ENCODE data around the gene PTGS1. TPM values are rescaled to one million over a fixed set of nuclear protein-coding genes. Genes with fewer than 3 reads are reported as not detected.

The PTGS1 gene
- total and polyA plus RNA-seq, 9 of the 15 experiments (the other 6 are each of a cell fraction or from before 2014, with no cell fraction given): 3.4 to 12.9 (median 5.3) TPM

DNA sequence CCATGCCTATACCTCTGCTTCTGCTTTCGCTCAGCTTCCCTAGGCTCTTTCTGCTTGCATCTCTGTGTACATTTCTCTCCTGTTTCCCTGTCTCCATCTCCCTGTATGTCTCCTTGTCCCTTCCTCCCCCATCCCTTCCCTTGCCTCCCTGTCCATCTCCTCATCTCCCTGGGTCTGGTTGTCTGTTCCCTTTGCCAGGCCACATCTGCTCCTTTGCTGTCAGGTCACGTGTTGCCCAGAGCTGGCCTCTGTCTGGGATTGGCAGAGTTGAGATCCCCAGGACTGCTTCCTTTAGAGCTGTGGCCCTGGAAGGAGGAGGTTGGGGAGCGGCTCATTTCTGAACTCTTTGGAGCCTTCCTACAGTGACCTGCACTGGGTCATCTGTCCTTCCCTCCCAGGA, 31.8 kb upstream of the PTGS1 start (continued):
- TF ChIP-seq, protein P1, sequence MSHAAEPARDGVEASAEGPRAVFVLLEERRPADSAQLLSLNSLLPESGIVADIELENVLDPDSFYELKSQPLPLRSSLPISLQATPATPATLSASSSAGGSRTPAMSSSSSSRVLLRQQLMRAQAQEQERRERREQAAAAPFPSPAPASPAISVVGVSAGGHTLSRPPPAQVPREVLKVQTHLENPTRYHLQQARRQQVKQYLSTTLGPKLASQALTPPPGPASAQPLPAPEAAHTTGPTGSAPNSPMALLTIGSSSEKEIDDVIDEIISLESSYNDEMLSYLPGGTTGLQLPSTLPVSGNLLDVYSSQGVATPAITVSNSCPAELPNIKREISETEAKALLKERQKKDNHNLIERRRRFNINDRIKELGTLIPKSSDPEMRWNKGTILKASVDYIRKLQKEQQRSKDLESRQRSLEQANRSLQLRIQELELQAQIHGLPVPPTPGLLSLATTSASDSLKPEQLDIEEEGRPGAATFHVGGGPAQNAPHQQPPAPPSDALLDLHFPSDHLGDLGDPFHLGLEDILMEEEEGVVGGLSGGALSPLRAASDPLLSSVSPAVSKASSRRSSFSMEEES (CRISPR knock-in tag; IDR thresholded peaks at IDR 0.05): 0 out of 2 replicates have a peak, but pooled peaks have one; percentile 6
- no peak for TF ChIP-seq PTTG1 (tag; IDR thresholded peaks at IDR 0.05; ENCODE audit: low read depth)
- TF ChIP-seq E2F3 (CRISPR knock-in tag; IDR thresholded peaks at IDR 0.05): no peak
- TF ChIP-seq SIX5 (IDR thresholded peaks at IDR 0.05; ENCODE audit: borderline replicate concordance in 1 of 2, insufficient read depth in 1 of 2, low read depth in 1 of 2, low read length in 2 of 2): no peak
- TF ChIP-seq RAD51 (IDR thresholded peaks at IDR 0.05; ENCODE audit: borderline replicate concordance, low read depth): peak; percentile 63
- TF ChIP-seq, protein P2, sequence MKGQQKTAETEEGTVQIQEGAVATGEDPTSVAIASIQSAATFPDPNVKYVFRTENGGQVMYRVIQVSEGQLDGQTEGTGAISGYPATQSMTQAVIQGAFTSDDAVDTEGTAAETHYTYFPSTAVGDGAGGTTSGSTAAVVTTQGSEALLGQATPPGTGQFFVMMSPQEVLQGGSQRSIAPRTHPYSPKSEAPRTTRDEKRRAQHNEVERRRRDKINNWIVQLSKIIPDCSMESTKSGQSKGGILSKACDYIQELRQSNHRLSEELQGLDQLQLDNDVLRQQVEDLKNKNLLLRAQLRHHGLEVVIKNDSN (CRISPR knock-in tag; IDR thresholded peaks at IDR 0.05): peak; percentile 78
- no peak for TF ChIP-seq MEF2D (tag; conservative IDR thresholded peaks at IDR 0.05; ENCODE audit: low read depth)

DNA sequence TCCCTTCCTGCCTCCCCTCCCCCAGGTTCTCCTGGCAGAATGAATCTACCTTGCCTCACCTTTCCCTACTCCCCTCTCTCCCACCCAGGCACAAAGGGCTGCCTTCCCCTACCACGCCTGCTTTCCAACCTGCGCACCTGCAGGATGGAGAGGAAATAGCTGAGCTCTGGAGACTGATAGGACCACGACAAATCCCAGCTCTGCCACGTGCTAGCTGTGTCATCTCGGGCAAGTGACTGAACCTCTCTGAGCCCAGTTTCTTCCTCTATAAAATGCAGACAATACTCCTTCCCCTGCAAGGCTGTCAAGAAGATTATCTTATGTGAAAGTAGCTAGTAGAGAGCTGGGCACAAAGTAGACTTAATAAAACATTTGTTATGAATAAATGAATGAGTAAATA, 31.2 kb upstream of the PTGS1 start:
- Histone ChIP-seq H3K9ac (ENCODE audit: insufficient read depth in 1 of 2, low read depth in 2 of 2, low read length in 2 of 2) (no peak overlapping the region), H3K27me3 (ENCODE audit: control insufficient read depth in 2 of 2, insufficient read depth in 2 of 2, low read length in 2 of 2) (peaks cover 0 to 16% of the 10 kb centered on the region in 2 experiments; a peak in 4 of 5 replicates), H3K36me3 (ENCODE audit: control insufficient read depth, insufficient read depth, low read length) (no peaks in the 10 kb centered on the region), H3K27ac (ENCODE audit: extremely low read depth, low read depth, low read length) (no peak overlapping the region), H3K9me1 (ENCODE audit: control insufficient read depth, insufficient read depth, low read length) (no peaks in the 10 kb centered on the region), H3K4me3 (no peak overlapping the region), H4K20me1 (replicated peaks; ENCODE audit: control insufficient read depth, insufficient read depth, low read length) (peaks cover 4% of the 10 kb centered on the region; the same call in 1 of the 2 replicates), H3K79me2 (ENCODE audit: control insufficient read depth, insufficient read depth, low read length) (no peaks in the 10 kb centered on the region), H3K4me2 (ENCODE audit: insufficient read depth, low read length) (no peak overlapping the region), H3K4me1 (replicated peaks in 1 of 2; ENCODE audit: control insufficient read depth in 2 of 2, insufficient read depth in 2 of 2, low read length in 2 of 2) (peaks cover 0 to 7% of the 10 kb centered on the region in 2 experiments; a peak in 2 of 5 replicates), H2AFZ (ENCODE audit: low read depth, low read length) (no peak overlapping the region), H3K9me3 (replicated peaks; ENCODE audit: control insufficient read depth, insufficient read depth, low read depth, low read length) (no peaks in the 10 kb centered on the region)
- DNase-seq (ENCODE audit: extremely low read depth in 1 of 4, low spot score in 3 of 4): no peak
- intact Hi-C loops (cut with micrococcal nuclease) (no loop called here), in situ Hi-C loops (cut with MboI) (loop anchor here (25.0 kb wide), 1 partner anchor 652 kb away; no protein-coding TSS in a partner anchor)
- no TSS peak for BruUV-seq (replicated peaks)
- 4% methylated on average over 5 of the region's 5 CpGs for WGBS (ENCODE audit: insufficient coverage, low coverage, missing lambda C conversion rate)
- ChIA-PET POLR2A (interaction anchor here (0.6 to 1.7 kb wide), 3 partner anchors 12 to 242 kb away, joined by 3 to 7 read pairs (median 4); no protein-coding TSS in a partner anchor), CTCF (ENCODE audit: low intra/inter-chr PET ratio) (no interaction called here)
- ATAC-seq: no peak; the same call in 2 of the 3 replicates
- FAIRE-seq: no peak
- TF ChIP-seq, protein P2 (CRISPR knock-in tag; IDR thresholded peaks at IDR 0.05): peak; percentile 26; the same call in 1 of the 2 replicates
- TF ChIP-seq, protein P3, sequence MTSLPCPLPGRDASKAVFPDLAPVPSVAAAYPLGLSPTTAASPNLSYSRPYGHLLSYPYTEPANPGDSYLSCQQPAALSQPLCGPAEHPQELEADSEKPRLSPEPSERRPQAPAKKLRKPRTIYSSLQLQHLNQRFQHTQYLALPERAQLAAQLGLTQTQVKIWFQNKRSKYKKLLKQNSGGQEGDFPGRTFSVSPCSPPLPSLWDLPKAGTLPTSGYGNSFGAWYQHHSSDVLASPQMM (CRISPR knock-in tag; IDR thresholded peaks at IDR 0.05): no peak
- peak; percentile 80 for TF ChIP-seq ZFP36 (IDR thresholded peaks at IDR 0.05; ENCODE audit: low read depth, low read length, partially characterized antibody)
- TF ChIP-seq HDAC8 (tag; IDR thresholded peaks at IDR 0.05): no peak
- TF ChIP-seq, protein P4, sequence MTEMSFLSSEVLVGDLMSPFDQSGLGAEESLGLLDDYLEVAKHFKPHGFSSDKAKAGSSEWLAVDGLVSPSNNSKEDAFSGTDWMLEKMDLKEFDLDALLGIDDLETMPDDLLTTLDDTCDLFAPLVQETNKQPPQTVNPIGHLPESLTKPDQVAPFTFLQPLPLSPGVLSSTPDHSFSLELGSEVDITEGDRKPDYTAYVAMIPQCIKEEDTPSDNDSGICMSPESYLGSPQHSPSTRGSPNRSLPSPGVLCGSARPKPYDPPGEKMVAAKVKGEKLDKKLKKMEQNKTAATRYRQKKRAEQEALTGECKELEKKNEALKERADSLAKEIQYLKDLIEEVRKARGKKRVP (CRISPR knock-in tag; IDR thresholded peaks at IDR 0.05): no peak
- no peak for TF ChIP-seq BCL6 (CRISPR knock-in tag; IDR thresholded peaks at IDR 0.05)
- TF ChIP-seq, protein P5, sequence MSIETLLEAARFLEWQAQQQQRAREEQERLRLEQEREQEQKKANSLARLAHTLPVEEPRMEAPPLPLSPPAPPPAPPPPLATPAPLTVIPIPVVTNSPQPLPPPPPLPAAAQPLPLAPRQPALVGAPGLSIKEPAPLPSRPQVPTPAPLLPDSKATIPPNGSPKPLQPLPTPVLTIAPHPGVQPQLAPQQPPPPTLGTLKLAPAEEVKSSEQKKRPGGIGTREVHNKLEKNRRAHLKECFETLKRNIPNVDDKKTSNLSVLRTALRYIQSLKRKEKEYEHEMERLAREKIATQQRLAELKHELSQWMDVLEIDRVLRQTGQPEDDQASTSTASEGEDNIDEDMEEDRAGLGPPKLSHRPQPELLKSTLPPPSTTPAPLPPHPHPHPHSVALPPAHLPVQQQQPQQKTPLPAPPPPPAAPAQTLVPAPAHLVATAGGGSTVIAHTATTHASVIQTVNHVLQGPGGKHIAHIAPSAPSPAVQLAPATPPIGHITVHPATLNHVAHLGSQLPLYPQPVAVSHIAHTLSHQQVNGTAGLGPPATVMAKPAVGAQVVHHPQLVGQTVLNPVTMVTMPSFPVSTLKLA (conservative IDR thresholded peaks at IDR 0.05): 0 out of 4 replicates have a peak, but pooled peaks of 1 of the 2 experiments have one; percentile 28
